Activated naive CD4-positive, alpha-beta T cell treated with anti-CD3 and anti-CD28 coated beads for 36 hours (primary cell): ENCODE measurements around the gene ATF6B. TPM values are rescaled to one million over a fixed set of nuclear protein-coding genes. Genes with fewer than 3 reads are reported as not detected.
"Not testable (repeated sequence)": the region's sequence is repeated elsewhere in the genome, so short reads cannot be mapped to it uniquely, and the experiment has no call there.

Experiments
- CTCF ChIA-PET: fragments of 350-600 bp; sonication (Branson Sonifier 250); formaldehyde crosslinking; loops from one replicate; lab custom pipeline; 2021; ENCODE audit warnings: antibody characterized with exemption; lab: Charles Lee
- DNase-seq: peaks from one replicate; pipeline ENCODE4 v3.0.0-alpha.2; 2020
- H3K27ac Mint-ChIP-seq: one replicate; pipeline ENCODE4 v1.8.0; 2021; ENCODE audit warnings: mild to moderate bottlenecking, mixed read lengths
- H3K27me3 Mint-ChIP-seq: one replicate; pipeline ENCODE4 v1.8.0; 2021; ENCODE audit warnings: low read depth, mixed read lengths
- H3K36me3 Mint-ChIP-seq: one replicate; pipeline ENCODE4 v1.8.0; 2021; ENCODE audit warnings: low read depth, mixed read lengths
- H3K4me1 Mint-ChIP-seq: one replicate; pipeline ENCODE4 v1.8.0; 2021; ENCODE audit warnings: low read depth, mixed read lengths
- H3K4me3 Mint-ChIP-seq: one replicate; pipeline ENCODE4 v1.8.0; 2021; ENCODE audit warnings: mild to moderate bottlenecking, moderate library complexity, mixed read lengths
- H3K9me3 Mint-ChIP-seq: one replicate; pipeline ENCODE4 v1.8.0; 2021; ENCODE audit warnings: mixed read lengths
- intact Hi-C: fragments of 100-400 bp; cut with micrococcal nuclease; formaldehyde crosslinking; loops from one replicate; pipeline ENCODE4 v1.15.1; 2023
- total RNA-seq, 2 experiments: library from RNA; stranded (reverse); gene quantifications; one replicate each; pipeline ENCODE4 v1.2.3, GENCODE V29; 2021

The ATF6B gene
- total RNA-seq, 2 experiments from 2014 or later, result 68.2 to 69.4 TPM

DNA sequence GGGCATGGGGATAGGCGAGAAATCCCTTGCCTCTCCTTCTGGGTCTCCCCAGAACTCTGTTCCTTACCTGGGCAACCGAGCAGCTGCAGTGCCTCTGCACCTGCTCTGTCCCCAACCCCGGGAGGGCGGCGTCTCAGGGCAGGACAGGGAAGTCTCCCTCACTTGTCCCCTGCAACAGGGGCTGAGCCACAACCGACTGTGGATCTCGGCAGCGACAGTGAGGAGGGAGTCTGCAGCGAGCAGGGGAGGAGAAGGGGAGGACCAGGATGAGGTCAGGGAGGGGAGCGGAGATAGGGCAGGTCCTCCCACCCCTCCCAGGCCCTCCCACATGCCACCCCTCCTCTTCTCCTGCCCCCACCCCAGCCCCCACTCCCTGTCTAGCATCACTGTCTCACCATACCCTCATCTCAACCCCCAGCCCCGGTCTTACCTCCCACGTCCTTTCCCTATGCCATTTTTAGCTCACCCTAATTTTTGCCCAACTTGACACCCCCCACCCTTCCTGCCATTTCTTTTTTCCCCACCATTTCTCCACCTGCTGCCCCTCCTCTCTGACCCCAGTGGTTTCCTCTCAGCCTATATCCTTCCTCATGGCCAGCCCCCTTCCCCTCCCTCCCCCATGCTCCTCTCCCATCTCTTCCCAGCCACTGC is 18.8 kb downstream of the ATF6B start, which contains the start of gene TNXB:
TSS of gene TNXB (minus strand) at position 225 of the 651 bp plus-strand sequence. CDS start 11,140 bp downstream, outside the sequence.
- no peaks in the 10 kb centered on the region for H3K9me3 Mint-ChIP-seq
- no peak within 1 kb of the TSS for H3K4me3 Mint-ChIP-seq
- intact Hi-C loops, result no loop called here
- no peak within 1 kb of the TSS for H3K27ac Mint-ChIP-seq
- no peak for DNase-seq
- CTCF ChIA-PET, result no interaction called here
- peaks cover 25% of the 10 kb centered on the region for H3K4me1 Mint-ChIP-seq
- no peaks in the 10 kb centered on the region for H3K27me3 Mint-ChIP-seq
- H3K36me3 Mint-ChIP-seq, result no peaks in the 10 kb centered on the region

GRCh38 chr6:32108727-32109113 is 19.3 kb downstream of the ATF6B start:
- H3K36me3 Mint-ChIP-seq, result no peaks in the 10 kb centered on the region
- no peak overlapping the region for H3K4me3 Mint-ChIP-seq
- H3K9me3 Mint-ChIP-seq, result no peaks in the 10 kb centered on the region
- DNase-seq, result no peak
- H3K4me1 Mint-ChIP-seq, result peaks cover 25% of the 10 kb centered on the region
- intact Hi-C loops, result no loop called here
- H3K27me3 Mint-ChIP-seq, result no peaks in the 10 kb centered on the region
- H3K27ac Mint-ChIP-seq, result no peak overlapping the region
- CTCF ChIA-PET, result no interaction called here

- Mint-ChIP-seq H3K4me1 (peaks cover 25% of the 10 kb centered on the region), H3K36me3 (no peaks in the 10 kb centered on the region), H3K9me3 (no peaks in the 10 kb centered on the region), H3K27ac (no peak overlapping the region), H3K4me3 (no peak overlapping the region), H3K27me3 (no peaks in the 10 kb centered on the region)
- intact Hi-C loops, result no loop called here
- CTCF ChIA-PET, result no interaction called here
- DNase-seq, result no peak
These were observed 19.9 kb downstream of the ATF6B start for GRCh38 chr6:32108094-32108627.

DNA sequence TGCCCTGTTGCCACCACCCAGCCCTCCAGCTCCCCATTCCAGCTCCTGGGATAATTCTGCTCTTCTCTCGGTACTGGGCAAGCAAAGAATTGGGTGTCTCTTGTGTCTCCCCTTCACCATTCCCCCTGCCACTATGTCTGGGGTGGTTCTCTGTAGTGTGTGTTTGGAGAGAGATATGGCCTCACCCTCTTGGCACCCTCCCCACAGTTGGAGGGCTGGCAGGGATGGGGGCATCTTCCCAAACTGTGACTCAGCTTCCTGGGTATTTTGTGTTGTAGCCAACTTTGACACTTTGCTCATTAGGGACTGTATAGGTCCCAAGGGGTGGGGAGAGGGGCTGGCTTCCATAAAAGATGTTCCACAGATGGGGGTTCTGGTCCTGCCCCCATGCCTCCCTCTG is 20.6 kb downstream of the ATF6B start:
- Mint-ChIP-seq H3K9me3 (no peaks in the 10 kb centered on the region), H3K4me1 (peaks cover 25% of the 10 kb centered on the region), H3K4me3 (no peak overlapping the region), H3K27ac (no peak overlapping the region), H3K27me3 (no peaks in the 10 kb centered on the region), H3K36me3 (no peaks in the 10 kb centered on the region)
- DNase-seq, result no peak
- intact Hi-C loops, result no loop called here
- CTCF ChIA-PET, result interaction anchor here (1.1 kb wide), 1 partner anchor 11 kb away, joined by 3 read pairs; no protein-coding TSS in a partner anchor

DNA sequence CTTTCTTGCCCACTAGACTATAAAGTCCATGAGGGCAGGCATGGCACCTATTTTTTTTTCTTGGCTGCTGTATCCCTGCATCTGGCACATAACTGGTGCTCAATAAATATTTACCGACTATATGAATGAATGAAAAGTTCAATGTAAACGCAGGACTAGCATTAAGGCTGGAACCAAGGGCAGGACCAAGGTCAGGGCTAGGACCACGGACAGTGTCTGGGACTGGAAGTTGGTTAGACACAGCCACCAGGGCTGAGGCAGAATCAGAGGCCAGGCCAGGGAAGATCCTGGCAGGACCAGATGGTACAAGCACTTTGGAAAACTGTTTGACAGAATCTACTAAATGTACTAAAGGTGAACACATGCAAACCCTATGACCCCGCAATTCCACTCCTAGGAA is 22.6 kb downstream of the ATF6B start:
- H3K27me3 Mint-ChIP-seq, result peaks cover 2% of the 10 kb centered on the region
- DNase-seq, result no peak
- H3K4me3 Mint-ChIP-seq, result no peak overlapping the region
- H3K27ac Mint-ChIP-seq, result no peak overlapping the region
- H3K36me3 Mint-ChIP-seq, result no peaks in the 10 kb centered on the region
- CTCF ChIA-PET, result no interaction called here
- peaks cover 25% of the 10 kb centered on the region for H3K4me1 Mint-ChIP-seq
- intact Hi-C loops, result no loop called here
- no peaks in the 10 kb centered on the region for H3K9me3 Mint-ChIP-seq

DNA sequence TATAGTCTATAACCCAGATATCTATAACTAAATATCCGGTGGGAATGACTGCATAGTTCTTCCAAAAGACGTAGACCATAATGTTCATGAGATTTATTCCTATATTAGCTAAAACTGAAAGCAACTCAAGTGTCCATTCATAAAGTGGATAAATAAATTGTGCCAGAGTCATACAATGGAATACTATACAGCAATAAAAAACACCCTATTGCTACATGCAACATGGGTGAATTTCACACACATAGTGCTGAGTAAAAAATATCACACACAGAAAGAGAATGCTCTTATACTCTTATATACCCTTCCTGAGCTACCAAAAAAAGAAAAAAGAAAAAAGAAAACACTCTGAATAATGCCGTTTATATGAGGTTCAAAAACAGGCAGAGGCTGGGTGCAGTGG is 25.8 kb downstream of the ATF6B start:
- no peak for DNase-seq
- Mint-ChIP-seq H3K4me1 (no peaks in the 10 kb centered on the region), H3K9me3 (no peaks in the 10 kb centered on the region), H3K27me3 (peaks cover 10% of the 10 kb centered on the region), H3K27ac (no peak overlapping the region), H3K4me3 (no peak overlapping the region), H3K36me3 (no peaks in the 10 kb centered on the region)
- CTCF ChIA-PET, result interaction anchor here (0.6 to 2.5 kb wide), 2 partner anchors 16 to 37 kb away, joined by 3 to 11 read pairs; no protein-coding TSS in a partner anchor
- intact Hi-C loops, result no loop called here

DNA sequence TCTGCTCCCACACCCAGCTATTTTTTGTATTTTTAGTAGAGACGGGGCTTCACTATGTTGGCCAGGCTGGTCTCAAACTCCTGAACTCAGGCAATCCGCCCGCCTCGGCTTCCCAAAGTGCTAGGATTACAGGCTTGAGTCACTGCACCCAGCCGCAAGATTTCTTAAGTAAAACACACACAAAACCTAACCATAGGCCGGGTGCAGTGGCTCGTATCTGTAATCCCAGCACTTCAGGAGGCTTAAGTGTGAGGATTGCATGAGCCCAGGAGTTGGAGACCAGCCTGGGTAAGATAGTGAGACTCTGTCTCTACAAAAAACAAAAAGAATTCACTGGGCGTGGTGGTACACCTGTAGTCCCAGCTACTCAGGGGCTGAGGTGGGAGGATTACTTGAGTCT is 27.8 kb downstream of the ATF6B start:
- DNase-seq, H3K36me3 Mint-ChIP-seq, intact Hi-C loops, H3K4me1 Mint-ChIP-seq, H3K4me3 Mint-ChIP-seq, H3K27ac Mint-ChIP-seq, H3K9me3 Mint-ChIP-seq: not testable (repeated sequence)
- H3K27me3 Mint-ChIP-seq, result peaks cover 25% of the 10 kb centered on the region
- CTCF ChIA-PET, result interaction anchor here (1.2 kb wide), 1 partner anchor 19 kb away, joined by 3 read pairs; no protein-coding TSS in a partner anchor

DNA sequence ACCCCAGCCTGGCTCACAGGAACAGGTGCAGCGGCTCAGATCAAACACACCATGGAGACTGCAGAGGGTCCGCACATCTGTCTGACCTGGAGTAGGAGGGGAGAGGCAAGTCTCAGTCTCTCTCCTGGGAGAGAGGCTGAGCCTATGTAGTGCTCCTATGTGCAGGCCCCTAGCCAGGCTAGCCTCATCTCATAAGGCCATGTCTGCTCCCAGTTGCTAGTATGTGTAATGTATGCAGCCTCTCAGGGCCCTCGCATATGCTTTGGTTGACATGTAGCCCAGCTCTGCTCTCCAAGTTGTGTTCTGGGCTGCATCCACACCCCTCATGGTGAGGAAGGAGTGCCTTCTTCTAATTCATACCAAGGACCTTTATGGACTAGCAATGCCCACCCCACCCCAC is 30.7 kb downstream of the ATF6B start:
- peaks cover 6% of the 10 kb centered on the region for H3K4me1 Mint-ChIP-seq
- H3K27ac Mint-ChIP-seq, result no peak overlapping the region
- CTCF ChIA-PET, result no interaction called here
- H3K36me3 Mint-ChIP-seq, result no peaks in the 10 kb centered on the region
- intact Hi-C loops, result no loop called here
- H3K9me3 Mint-ChIP-seq, result no peaks in the 10 kb centered on the region
- peaks cover 33% of the 10 kb centered on the region for H3K27me3 Mint-ChIP-seq
- no peak for DNase-seq
- no peak overlapping the region for H3K4me3 Mint-ChIP-seq

GRCh38 chr6:32096394-32097258 is 31.4 kb downstream of the ATF6B start:
- no peaks in the 10 kb centered on the region for H3K36me3 Mint-ChIP-seq
- CTCF ChIA-PET, result no interaction called here
- peaks cover 6% of the 10 kb centered on the region for H3K4me1 Mint-ChIP-seq
- H3K27me3 Mint-ChIP-seq, result peaks cover 32% of the 10 kb centered on the region
- intact Hi-C loops, result no loop called here
- no peak for DNase-seq
- H3K27ac Mint-ChIP-seq, result no peak overlapping the region
- no peaks in the 10 kb centered on the region for H3K9me3 Mint-ChIP-seq
- no peak overlapping the region for H3K4me3 Mint-ChIP-seq

DNA sequence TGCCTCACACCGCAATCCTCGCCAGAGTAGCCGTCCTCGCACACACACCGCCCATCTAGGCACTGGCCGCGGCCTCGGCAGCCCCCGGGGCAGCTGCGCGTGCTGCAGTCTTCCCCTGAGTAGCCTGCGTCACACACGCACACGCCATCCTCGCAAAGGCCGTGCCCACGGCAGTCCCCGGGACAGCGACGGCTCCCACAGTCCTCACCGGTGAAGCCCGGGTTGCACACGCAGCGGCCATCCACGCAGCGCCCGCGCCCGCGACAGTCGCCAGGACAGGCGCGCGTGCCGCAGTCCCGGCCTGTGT is 32.0 kb downstream of the ATF6B start:
- Mint-ChIP-seq H3K36me3 (no peaks in the 10 kb centered on the region), H3K4me1 (peaks cover 6% of the 10 kb centered on the region), H3K27ac (no peak overlapping the region), H3K27me3 (peaks cover 32% of the 10 kb centered on the region), H3K9me3 (no peaks in the 10 kb centered on the region), H3K4me3 (no peak overlapping the region)
- CTCF ChIA-PET, result no interaction called here
- no peak for DNase-seq
- intact Hi-C loops, result no loop called here

- Mint-ChIP-seq H3K9me3 (no peaks in the 10 kb centered on the region), H3K27ac (no peak overlapping the region), H3K36me3 (no peaks in the 10 kb centered on the region), H3K4me3 (no peak overlapping the region), H3K4me1 (peaks cover 6% of the 10 kb centered on the region), H3K27me3 (peaks cover 32% of the 10 kb centered on the region)
- CTCF ChIA-PET, result interaction anchor here (1.1 to 1.3 kb wide), 2 partner anchors 11 to 21 kb away, joined by 4 read pairs; no protein-coding TSS in a partner anchor
- intact Hi-C loops, result no loop called here
- no peak for DNase-seq
These were observed 32.5 kb downstream of the ATF6B start for GRCh38 chr6:32095338-32096086.
